Measurements from ENCODE around the gene MVB12B. TPM values are rescaled to one million over a fixed set of nuclear protein-coding genes. Genes with fewer than 3 reads are reported as not detected.

The MVB12B gene
- total RNA-seq, 4 donors from 2014 or later: 6.1 to 18.0 (median 13.2) TPM

- intact Hi-C loops (cut with DNase I; ENCODE audit: low total_unique reads) (no loop called here), in situ Hi-C loops (cut with MboI; ENCODE audit: low sequenced_read_pairs in 4 of 4) (no loop called here)
- no peak overlapping the region for H3K27ac ChIP-seq
- TF ChIP-seq CTCF (IDR thresholded peaks at IDR 0.05 in 4 of 5, conservative IDR thresholded peaks at IDR 0.05 in 1 of 5): no peak
- no peak for TF ChIP-seq POLR2A (IDR thresholded peaks at IDR 0.05)
- no peaks in the 10 kb centered on the region for H3K27me3 ChIP-seq
- H3K9me3 ChIP-seq: no peaks in the 10 kb centered on the region
- DNase-seq (no peak), ATAC-seq (no peak)
- H3K4me1 ChIP-seq: no peaks in the 10 kb centered on the region
- no peaks in the 10 kb centered on the region for H3K36me3 ChIP-seq
- H3K4me3 ChIP-seq: no peak overlapping the region
These were observed 34.7 kb upstream of the MVB12B start for GRCh38 chr9:126291925-126292324.

GRCh38 chr9:126292736-126293521, 33.7 kb upstream of the MVB12B start:
- Histone ChIP-seq H3K4me3 (no peak overlapping the region), H3K27ac (no peak overlapping the region), H3K4me1 (no peaks in the 10 kb centered on the region), H3K27me3 (peaks cover 0 to under 1% (median 0%) of the 10 kb centered on the region in 3 donors), H3K36me3 (no peaks in the 10 kb centered on the region), H3K9me3 (no peaks in the 10 kb centered on the region)
- ATAC-seq: no peak
- intact Hi-C loops (cut with DNase I; ENCODE audit: low total_unique reads): no loop called here
- no peak for TF ChIP-seq POLR2A (IDR thresholded peaks at IDR 0.05)
- TF ChIP-seq CTCF (IDR thresholded peaks at IDR 0.05 in 4 of 5, conservative IDR thresholded peaks at IDR 0.05 in 1 of 5): no peak
- in situ Hi-C loops (cut with MboI; ENCODE audit: low sequenced_read_pairs in 4 of 4): no loop called here
- DNase-seq: no peak

DNA sequence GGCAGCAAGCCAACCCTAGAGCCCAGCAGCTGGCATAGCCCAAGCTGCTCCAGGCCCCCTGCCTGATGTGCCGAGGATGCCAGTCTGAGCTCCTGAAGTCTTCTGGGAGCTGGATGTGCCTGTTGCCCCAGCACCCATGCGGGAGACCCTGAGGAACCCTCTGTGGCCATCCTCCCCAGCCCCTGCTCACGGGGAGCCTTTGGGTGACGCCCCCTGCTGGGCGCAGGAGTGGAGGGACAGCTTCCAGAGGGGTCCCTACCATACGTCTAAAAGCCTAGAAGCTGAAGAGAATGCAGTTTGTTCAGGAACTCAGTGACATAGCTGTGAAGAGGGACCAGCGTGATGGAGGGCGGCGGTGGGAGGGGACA, 33.1 kb upstream of the MVB12B start:
- Histone ChIP-seq H3K27ac (no peak overlapping the region), H3K4me3 (no peak overlapping the region), H3K36me3 (no peaks in the 10 kb centered on the region), H3K27me3 (peaks cover 0 to 5% (median 0%) of the 10 kb centered on the region in 3 donors), H3K4me1 (no peaks in the 10 kb centered on the region), H3K9me3 (no peaks in the 10 kb centered on the region)
- intact Hi-C loops (cut with DNase I; ENCODE audit: low total_unique reads): no loop called here
- ATAC-seq: no peak
- TF ChIP-seq POLR2A (IDR thresholded peaks at IDR 0.05) (no peak), CTCF (IDR thresholded peaks at IDR 0.05 in 4 of 5, conservative IDR thresholded peaks at IDR 0.05 in 1 of 5) (no peak)
- DNase-seq: no peak
- in situ Hi-C loops (cut with MboI; ENCODE audit: low sequenced_read_pairs in 4 of 4): no loop called here

DNA sequence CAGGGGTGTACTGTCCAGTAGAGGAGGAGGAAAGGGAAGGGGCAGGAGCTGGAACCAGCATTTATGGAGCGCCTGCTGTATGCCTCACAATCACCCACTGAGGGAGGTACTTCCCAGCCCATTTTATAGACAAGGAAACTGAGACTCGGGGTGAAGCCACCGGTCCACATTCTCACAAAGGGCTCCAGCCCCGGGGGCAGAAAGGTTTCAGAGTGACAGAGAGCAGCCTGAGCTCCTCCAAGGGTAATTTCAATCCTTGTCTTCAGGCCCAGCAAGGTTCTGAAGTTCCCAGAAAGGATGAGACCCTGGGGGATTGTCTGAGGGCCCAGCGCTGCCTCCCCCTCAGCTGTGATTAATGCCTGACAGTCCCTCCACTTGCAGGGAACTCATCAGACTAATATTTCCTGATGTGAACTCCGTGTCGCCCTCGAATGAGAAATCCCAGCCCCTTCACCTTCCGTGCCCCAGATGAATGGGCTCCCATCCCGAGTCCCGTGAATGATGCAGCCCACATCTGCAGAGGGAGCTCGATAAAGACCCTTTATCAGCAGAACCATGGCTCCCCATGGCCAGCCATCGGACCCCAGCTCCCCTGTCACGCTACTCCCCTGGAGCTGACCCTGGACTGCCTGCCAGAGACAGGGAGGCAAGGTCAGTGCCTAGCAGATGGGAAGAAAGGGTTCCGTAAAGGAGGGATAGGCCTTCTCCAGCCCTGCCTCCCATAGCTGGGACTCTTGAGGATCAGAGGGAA, 32.1 kb upstream of the MVB12B start:
- no peaks in the 10 kb centered on the region for H3K36me3 ChIP-seq
- H3K4me1 ChIP-seq: no peaks in the 10 kb centered on the region
- in situ Hi-C loops (cut with MboI; ENCODE audit: low sequenced_read_pairs in 4 of 4) (no loop called here), intact Hi-C loops (cut with DNase I; ENCODE audit: low total_unique reads) (no loop called here)
- DNase-seq: no peak
- peaks cover 0 to 5% (median 0%) of the 10 kb centered on the region in 3 donors for H3K27me3 ChIP-seq
- ATAC-seq: no peak
- H3K9me3 ChIP-seq: no peaks in the 10 kb centered on the region
- H3K4me3 ChIP-seq: no peak overlapping the region
- TF ChIP-seq POLR2A (IDR thresholded peaks at IDR 0.05) (no peak), CTCF (IDR thresholded peaks at IDR 0.05 in 4 of 5, conservative IDR thresholded peaks at IDR 0.05 in 1 of 5) (no peak)
- H3K27ac ChIP-seq: no peak overlapping the region
